Measurements from ENCODE around the gene SPINDOC. TPM values are rescaled to one million over a fixed set of nuclear protein-coding genes. Genes with fewer than 3 reads are reported as not detected.

SPINDOC gene
- total RNA-seq, 1 experiment from 2014 or later, result 49.7 TPM

DNA sequence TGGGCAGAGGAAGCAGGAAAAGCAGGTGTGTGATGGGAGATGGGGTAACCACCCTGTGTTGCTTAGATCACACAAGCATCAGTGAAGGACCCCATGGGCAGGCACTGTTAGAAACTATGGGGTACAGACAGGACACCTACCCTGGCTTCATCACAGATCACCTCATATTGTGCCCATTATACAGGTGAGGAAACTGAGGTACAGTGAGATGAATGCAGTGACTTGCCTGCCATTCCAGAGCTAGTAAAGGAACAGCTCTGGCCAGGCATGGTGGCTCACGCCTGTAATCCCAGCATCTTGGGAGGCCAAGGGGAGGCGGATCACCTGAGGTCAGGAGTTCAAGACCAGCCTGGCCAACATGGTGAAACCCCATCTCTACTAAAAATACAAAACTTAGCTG is 19.8 kb downstream of the SPINDOC start:
- Histone ChIP-seq H2AFZ (no peak overlapping the region), H4K20me1 (ENCODE audit: insufficient read depth) (no peaks in the 10 kb centered on the region), H3F3A (ENCODE audit: insufficient read depth, low read depth) (peaks cover 19% of the 10 kb centered on the region), H3K36me3 (ENCODE audit: low read depth) (no peaks in the 10 kb centered on the region), H3K79me2 (ENCODE audit: low read depth) (no peaks in the 10 kb centered on the region), H3K4me2 (no peak overlapping the region), H3K4me1 (replicated peaks; ENCODE audit: insufficient read depth) (peaks cover 13% of the 10 kb centered on the region), H3K9me2 (ENCODE audit: insufficient read depth) (no peaks in the 10 kb centered on the region), H3K27me3 (ENCODE audit: insufficient read depth, low read depth) (no peaks in the 10 kb centered on the region), H3K27ac (no peak overlapping the region), H3K4me3 (no peak overlapping the region), H3K9me3 (ENCODE audit: insufficient read depth, low read depth) (no peaks in the 10 kb centered on the region)
- ChIA-PET POLR2A (ENCODE audit: unreplicated experiment) (no interaction called here), CTCF (interaction anchor here (0.6 to 1.2 kb wide), 2 partner anchors 37 to 113 kb away, joined by 3 read pairs; no protein-coding TSS in a partner anchor)
- no peak for DNase-seq
- BruUV-seq (replicated peaks), result no TSS peak
- intact Hi-C loops (cut with micrococcal nuclease; ENCODE audit: unreplicated experiment), result loop anchor here (10.0 kb wide), 1 partner anchor 472 kb away; the partner anchor contains the start of genes CATSPERZ and ESRRA
- no peak for TF ChIP-seq EZH2 (IDR thresholded peaks at IDR 0.05; ENCODE audit: low read depth)
- TF ChIP-seq, protein P1, sequence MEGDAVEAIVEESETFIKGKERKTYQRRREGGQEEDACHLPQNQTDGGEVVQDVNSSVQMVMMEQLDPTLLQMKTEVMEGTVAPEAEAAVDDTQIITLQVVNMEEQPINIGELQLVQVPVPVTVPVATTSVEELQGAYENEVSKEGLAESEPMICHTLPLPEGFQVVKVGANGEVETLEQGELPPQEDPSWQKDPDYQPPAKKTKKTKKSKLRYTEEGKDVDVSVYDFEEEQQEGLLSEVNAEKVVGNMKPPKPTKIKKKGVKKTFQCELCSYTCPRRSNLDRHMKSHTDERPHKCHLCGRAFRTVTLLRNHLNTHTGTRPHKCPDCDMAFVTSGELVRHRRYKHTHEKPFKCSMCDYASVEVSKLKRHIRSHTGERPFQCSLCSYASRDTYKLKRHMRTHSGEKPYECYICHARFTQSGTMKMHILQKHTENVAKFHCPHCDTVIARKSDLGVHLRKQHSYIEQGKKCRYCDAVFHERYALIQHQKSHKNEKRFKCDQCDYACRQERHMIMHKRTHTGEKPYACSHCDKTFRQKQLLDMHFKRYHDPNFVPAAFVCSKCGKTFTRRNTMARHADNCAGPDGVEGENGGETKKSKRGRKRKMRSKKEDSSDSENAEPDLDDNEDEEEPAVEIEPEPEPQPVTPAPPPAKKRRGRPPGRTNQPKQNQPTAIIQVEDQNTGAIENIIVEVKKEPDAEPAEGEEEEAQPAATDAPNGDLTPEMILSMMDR (conservative IDR thresholded peaks at IDR 0.05), result no peak

DNA sequence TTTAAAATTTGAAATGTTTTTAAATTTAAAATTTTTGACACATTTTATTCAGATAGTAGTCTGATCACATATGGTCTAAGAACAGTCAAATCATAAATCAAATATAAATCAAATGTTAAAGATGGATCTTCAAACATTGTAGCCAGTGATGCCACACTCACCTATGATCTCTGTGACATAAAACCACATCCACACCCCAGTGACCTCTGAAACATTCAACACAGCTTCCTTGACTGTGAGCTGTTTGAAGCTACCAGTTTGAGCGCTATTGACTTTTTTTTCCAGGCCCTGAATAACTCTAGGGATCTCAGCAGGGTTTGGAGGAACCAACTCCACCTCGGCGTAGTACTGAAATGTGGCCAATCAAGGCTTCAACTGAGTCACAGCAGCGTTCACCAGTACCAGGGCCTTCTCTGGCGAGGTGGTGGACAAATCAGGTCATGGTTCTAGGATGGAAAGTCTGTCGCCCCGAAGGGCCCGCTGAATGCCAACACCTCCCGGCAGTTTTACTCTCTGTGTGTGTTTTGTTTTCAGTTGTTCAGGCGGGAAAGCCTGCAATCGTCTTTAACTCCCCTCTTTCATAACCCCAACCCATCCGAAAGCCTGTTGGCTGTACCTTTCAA is 21.4 kb downstream of the SPINDOC start:
- Histone ChIP-seq H3K27ac (no peak overlapping the region), H3K36me3 (ENCODE audit: low read depth) (no peaks in the 10 kb centered on the region), H3K4me3 (no peak overlapping the region), H3F3A (ENCODE audit: insufficient read depth, low read depth) (peaks cover 15% of the 10 kb centered on the region), H3K4me2 (no peak overlapping the region), H3K9me2 (ENCODE audit: insufficient read depth) (no peaks in the 10 kb centered on the region), H3K9me3 (ENCODE audit: insufficient read depth, low read depth) (no peaks in the 10 kb centered on the region), H4K20me1 (ENCODE audit: insufficient read depth) (peaks cover 3% of the 10 kb centered on the region; the same call in 1 of the 2 replicates), H3K79me2 (ENCODE audit: low read depth) (peaks cover 5% of the 10 kb centered on the region), H3K4me1 (replicated peaks; ENCODE audit: insufficient read depth) (peaks cover 16% of the 10 kb centered on the region), H3K27me3 (ENCODE audit: insufficient read depth, low read depth) (no peaks in the 10 kb centered on the region), H2AFZ (no peak overlapping the region)
- BruUV-seq (replicated peaks), result no TSS peak
- TF ChIP-seq EZH2 (IDR thresholded peaks at IDR 0.05; ENCODE audit: low read depth), result no peak
- intact Hi-C loops (cut with micrococcal nuclease; ENCODE audit: unreplicated experiment), result loop anchor here (10.0 kb wide), 1 partner anchor 470 kb away; the partner anchor contains the start of genes CATSPERZ and ESRRA
- DNase-seq, result no peak
- ChIA-PET POLR2A (ENCODE audit: unreplicated experiment) (interaction anchor here (0.5 to 0.6 kb wide), 2 partner anchors 66 to 328 kb away, joined by 3 to 5 read pairs; no protein-coding TSS in a partner anchor), CTCF (no interaction called here)

DNA sequence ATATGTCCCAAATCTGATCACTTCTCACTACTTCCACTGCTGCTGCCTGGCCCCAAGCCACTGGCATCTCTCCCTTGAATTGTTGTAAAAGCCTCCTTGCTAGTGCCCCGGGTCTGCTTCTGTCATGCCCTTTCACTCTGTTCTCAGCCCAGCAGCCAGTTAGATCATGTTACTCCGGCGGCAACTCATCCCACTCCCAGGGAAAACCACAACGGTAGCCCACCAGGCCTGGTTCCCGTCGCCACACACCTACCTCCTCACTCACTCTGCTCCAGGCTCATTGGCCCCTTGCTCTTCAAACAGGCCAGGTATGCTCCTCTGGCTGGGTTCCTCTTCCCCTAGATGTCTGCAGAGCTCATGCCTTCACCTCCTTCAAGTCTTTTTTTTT is 21.9 kb downstream of the SPINDOC start:
- H3K4me2 ChIP-seq, result no peak overlapping the region

More for the DNA sequence above, 21.9 kb downstream of the SPINDOC start:
- Histone ChIP-seq H3K9me3 (ENCODE audit: insufficient read depth, low read depth) (no peaks in the 10 kb centered on the region), H3K79me2 (ENCODE audit: low read depth) (peaks cover 10% of the 10 kb centered on the region), H4K20me1 (ENCODE audit: insufficient read depth) (peaks cover 8% of the 10 kb centered on the region), H3K27me3 (ENCODE audit: insufficient read depth, low read depth) (no peaks in the 10 kb centered on the region), H3F3A (ENCODE audit: insufficient read depth, low read depth) (peaks cover 15% of the 10 kb centered on the region), H3K27ac (no peak overlapping the region), H2AFZ (no peak overlapping the region), H3K4me1 (replicated peaks; ENCODE audit: insufficient read depth) (peaks cover 16% of the 10 kb centered on the region), H3K36me3 (ENCODE audit: low read depth) (no peaks in the 10 kb centered on the region), H3K9me2 (ENCODE audit: insufficient read depth) (no peaks in the 10 kb centered on the region), H3K4me3 (no peak overlapping the region)
- intact Hi-C loops (cut with micrococcal nuclease; ENCODE audit: unreplicated experiment), result loop anchor here (10.0 kb wide), 1 partner anchor 470 kb away; the partner anchor contains the start of genes CATSPERZ and ESRRA
- ChIA-PET CTCF (interaction anchor here (0.8 to 4.4 kb wide), 2 partner anchors 53 to 110 kb away, joined by 5 to 35 read pairs; no protein-coding TSS in a partner anchor), POLR2A (ENCODE audit: unreplicated experiment) (no interaction called here)
- no TSS peak for BruUV-seq (replicated peaks)
- no peak for TF ChIP-seq EZH2 (IDR thresholded peaks at IDR 0.05; ENCODE audit: low read depth)
- TF ChIP-seq, protein P1 (conservative IDR thresholded peaks at IDR 0.05), result no peak
- no peak for DNase-seq
